Fibroblast of mammary gland (primary cell): Measurements from ENCODE around the gene TRAPPC2.
A peak's percentile ranks its signal among the peaks of the same experiment; 100 is the strongest.

Experiments used
- DNase-seq: peaks from one replicate; pipeline ENCODE4 v3.0.0-alpha.2; 2010; ENCODE audit warnings: low read depth
- H3K4me3 ChIP-seq: 2 replicates; pipeline ENCODE4 v1.5.1; 2011; ENCODE audit warnings: low read depth, mild to moderate bottlenecking, low read length, moderate library complexity; ENCODE audit not compliant: control insufficient read depth
- CTCF ChIP-seq: conservative IDR thresholded peaks from 2 replicates; pipeline ENCODE4 v1.5.1; 2011; ENCODE audit warnings: low read depth, low read length, inconsistent platforms; ENCODE audit not compliant: control insufficient read depth, insufficient read depth

TRAPPC2 gene

GRCh38 chrX:13662355-13662791, 72.0 kb downstream of the TRAPPC2 start:
- peak overlapping the region; percentile 26 for H3K4me3 ChIP-seq
- peak; percentile 94 for DNase-seq
- no peak for TF ChIP-seq CTCF
